OCI-LY3 (cell line): ENCODE measurements around the gene KCTD15.
"Not testable (repeated sequence)": the region's sequence is repeated elsewhere in the genome, so short reads cannot be mapped to it uniquely, and the experiment has no call there.

Experiments
- H2AFZ ChIP-seq: fragments of 200-600, 300-600 bp; shearing (Covaris generic); 2 replicates; pipeline ENCODE4 v1.6.0; 2014; ENCODE audit warnings: antibody characterized with exemption, low read depth, low read length
- H3K27ac ChIP-seq: fragments of 200-600, 300-600 bp; sonication (generic); 2 replicates; pipeline ENCODE4 v1.5.1; 2014; ENCODE audit warnings: mild to moderate bottlenecking, low read length, moderate library complexity, mixed read lengths
- H3K27me3 ChIP-seq: fragments of 200-600, 300-600 bp; sonication (generic); 2 replicates; pipeline ENCODE4 v1.6.1; 2014; ENCODE audit warnings: low read depth, low read length, mixed read lengths
- H3K36me3 ChIP-seq: fragments of 200-600, 300-600 bp; sonication (generic); replicated peaks from 2 replicates; pipeline ENCODE3; 2014; ENCODE audit warnings: low read depth, low read length, mixed read lengths
- H3K4me1 ChIP-seq: fragments of 300-600, 200-600 bp; sonication (generic); 2 replicates; pipeline ENCODE4 v1.6.1; 2014; ENCODE audit warnings: low read length, mixed read lengths
- H3K4me2 ChIP-seq: fragments of 200-600, 300-600 bp; sonication (generic); 2 replicates; pipeline ENCODE4 v1.6.1; 2014; ENCODE audit warnings: low read length, mixed read lengths
- H3K4me3 ChIP-seq: fragments of 300-600, 200-600 bp; sonication (generic); 2 replicates; pipeline ENCODE4 v1.5.1; 2014; ENCODE audit warnings: antibody characterized with exemption, mild to moderate bottlenecking, low read length, moderate library complexity
- H3K79me2 ChIP-seq: fragments of 300-600, 200-600 bp; shearing (Covaris generic); 2 replicates; pipeline ENCODE4 v1.6.1; 2014; ENCODE audit warnings: mild to moderate bottlenecking, low read length, mixed read lengths
- H3K9ac ChIP-seq: fragments of 300-600, 200-600 bp; shearing (Covaris generic); 2 replicates; pipeline ENCODE4 v1.6.0; 2014; ENCODE audit warnings: mild to moderate bottlenecking, low read length, moderate library complexity
- H3K9me3 ChIP-seq: fragments of 200-600, 300-600 bp; shearing (Covaris generic); 2 replicates; pipeline ENCODE4 v1.6.1; 2014; ENCODE audit warnings: low read length, mixed read lengths; ENCODE audit not compliant: insufficient read depth
- H4K20me1 ChIP-seq: fragments of 200-600, 300-600 bp; sonication (generic); 2 replicates; pipeline ENCODE4 v1.6.1; 2016; ENCODE audit warnings: low read length, mixed read lengths; ENCODE audit not compliant: insufficient read depth
- CTCF ChIP-seq: fragments of 200-600, 300-600 bp; sonication (generic); IDR thresholded peaks from 2 replicates; pipeline ENCODE4 v1.5.1; 2014; ENCODE audit warnings: antibody characterized with exemption, low read length, low read depth
- EZH2phosphoT487 ChIP-seq: fragments of 200-600 bp; shearing (Covaris generic); IDR thresholded peaks from 2 replicates; pipeline ENCODE4 v1.6.1; 2018; ENCODE audit warnings: antibody characterized with exemption, mixed run types, low read depth

KCTD15 gene

GRCh38 chr19:33814181-33815165, 17.8 kb downstream of the KCTD15 start:
- Histone ChIP-seq H4K20me1 (no peaks in the 10 kb centered on the region), H2AFZ (no peak overlapping the region), H3K9ac (no peak overlapping the region), H3K36me3 (peaks cover 2% of the 10 kb centered on the region), H3K79me2 (no peaks in the 10 kb centered on the region), H3K4me3 (no peak overlapping the region), H3K27ac (no peak overlapping the region), H3K4me2 (no peak overlapping the region), H3K4me1 (peaks cover 9% of the 10 kb centered on the region), H3K27me3 (no peaks in the 10 kb centered on the region), H3K9me3 (no peaks in the 10 kb centered on the region)
- no peak for TF ChIP-seq EZH2phosphoT487
- TF ChIP-seq CTCF = no peak

GRCh38 chr19:33815380-33816340, 19.0 kb downstream of the KCTD15 start:
- TF ChIP-seq EZH2phosphoT487 = no peak
- TF ChIP-seq CTCF = no peak
- Histone ChIP-seq H3K9me3 (no peaks in the 10 kb centered on the region), H2AFZ (no peak overlapping the region), H3K27me3 (peaks cover 1% of the 10 kb centered on the region; the same call in 1 of the 2 replicates), H3K4me1 (peaks cover 12% of the 10 kb centered on the region), H3K36me3 (no peaks in the 10 kb centered on the region), H3K79me2 (no peaks in the 10 kb centered on the region), H3K27ac (no peak overlapping the region), H3K4me2 (no peak overlapping the region), H3K4me3 (no peak overlapping the region), H3K9ac (no peak overlapping the region), H4K20me1 (no peaks in the 10 kb centered on the region)

- Histone ChIP-seq H2AFZ (no peak overlapping the region), H3K27me3 (peaks cover 12% of the 10 kb centered on the region; the same call in 1 of the 2 replicates), H3K9me3 (no peaks in the 10 kb centered on the region), H3K9ac (no peak overlapping the region), H3K36me3 (no peaks in the 10 kb centered on the region), H3K4me2 (no peak overlapping the region), H4K20me1 (no peaks in the 10 kb centered on the region), H3K27ac (no peak overlapping the region), H3K4me1 (peaks cover 12% of the 10 kb centered on the region), H3K79me2 (no peaks in the 10 kb centered on the region), H3K4me3 (no peak overlapping the region)
- TF ChIP-seq CTCF (no peak), EZH2phosphoT487 (no peak)
Observed at GRCh38 chr19:33818411-33818810, 21.7 kb downstream of the KCTD15 start.

GRCh38 chr19:33819078-33819477, 22.4 kb downstream of the KCTD15 start:
- Histone ChIP-seq H3K27me3 (peaks cover 12% of the 10 kb centered on the region; the same call in 1 of the 2 replicates), H3K4me2 (peak overlapping the region; percentile 93), H3K4me1 (peaks cover 12% of the 10 kb centered on the region)
- H2AFZ ChIP-seq, H3K27ac ChIP-seq, H3K9me3 ChIP-seq, H3K9ac ChIP-seq, H3K79me2 ChIP-seq, H3K4me3 ChIP-seq, H4K20me1 ChIP-seq, H3K36me3 ChIP-seq: not testable (repeated sequence)
